HL-60/S4 (cell line): ENCODE measurements around the gene TRPV4.

ENCODE experiments used
- in situ Hi-C: fragments of 300-500 bp; cut with MboI; formaldehyde crosslinking; loops from 2 replicates; pipeline ENCODE4 v1.14.3; 2022; ENCODE audit warnings: low sequenced_read_pairs

TRPV4 gene

DNA sequence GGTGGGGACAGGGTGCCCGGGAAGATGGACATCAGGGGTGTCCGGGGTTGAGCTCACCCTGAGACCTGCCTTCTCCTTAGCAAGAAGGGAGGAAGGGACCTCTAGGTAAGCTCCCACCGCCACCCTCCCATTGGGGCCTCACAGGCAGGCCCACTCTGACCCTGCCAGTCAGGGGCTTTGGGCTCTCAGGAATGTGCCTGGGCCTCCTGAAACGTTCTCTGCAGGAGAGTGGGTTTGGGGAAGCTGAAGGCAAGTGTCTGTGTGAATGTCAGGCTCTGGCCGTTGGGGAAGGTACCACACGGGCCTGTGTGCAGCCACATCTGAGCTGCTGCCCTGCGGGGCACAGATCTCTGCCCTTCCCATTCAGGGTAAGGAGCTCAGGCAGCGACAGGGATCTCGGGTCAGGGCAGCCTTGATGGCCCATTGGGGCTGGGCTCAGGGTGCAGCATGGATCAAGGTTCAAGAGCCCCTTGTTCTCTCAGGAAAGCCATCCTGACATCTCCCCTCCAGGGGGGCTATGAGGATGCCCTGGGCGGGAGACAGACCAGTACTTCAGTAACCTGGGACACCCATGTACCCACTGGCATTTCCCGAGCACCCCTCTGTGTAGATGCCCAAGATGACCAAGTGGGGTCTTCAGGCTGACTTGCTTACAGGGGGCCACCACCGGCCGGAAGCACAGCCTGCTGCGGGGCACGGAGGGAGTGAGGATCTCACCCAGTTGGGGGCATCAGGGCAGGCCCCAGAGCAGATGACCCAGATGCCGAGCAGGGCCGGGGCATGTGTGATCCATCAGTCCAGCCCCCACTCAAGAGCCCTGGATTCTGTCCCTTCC lies 89.9 kb downstream of the TRPV4 start:
- in situ Hi-C loops: no loop called here

GRCh38 chr12:109741970-109742703 lies 91.1 kb downstream of the TRPV4 start:
- in situ Hi-C loops: no loop called here

GRCh38 chr12:109741286-109741969 lies 91.8 kb downstream of the TRPV4 start:
- in situ Hi-C loops: no loop called here

DNA sequence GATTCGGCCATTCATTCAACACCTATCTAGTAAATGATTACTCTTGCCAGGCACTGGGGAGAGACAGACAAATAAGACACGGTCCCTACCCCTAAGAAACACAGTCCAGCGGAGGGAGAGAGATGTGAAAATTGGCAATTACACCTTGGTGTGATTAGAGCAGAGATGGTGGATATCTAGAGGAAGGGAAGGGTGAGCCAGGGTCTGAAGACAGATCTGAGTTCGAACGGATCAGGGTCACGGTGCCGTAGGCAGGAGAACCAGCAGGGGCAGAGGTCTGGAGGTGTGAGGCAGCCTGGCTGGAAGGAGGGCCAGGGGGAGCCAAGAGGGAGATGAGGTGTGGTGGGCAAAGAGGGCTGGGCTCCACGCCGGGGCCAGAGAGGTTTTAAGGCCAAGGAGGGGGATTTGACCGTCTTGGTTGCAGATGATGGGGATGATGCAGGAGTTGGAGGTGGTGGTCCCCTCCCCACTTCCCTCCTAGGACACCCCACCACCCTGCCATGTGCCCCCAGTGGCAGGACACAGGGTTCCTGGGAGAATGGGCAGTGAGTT lies 92.4 kb downstream of the TRPV4 start:
- in situ Hi-C loops: no loop called here

DNA sequence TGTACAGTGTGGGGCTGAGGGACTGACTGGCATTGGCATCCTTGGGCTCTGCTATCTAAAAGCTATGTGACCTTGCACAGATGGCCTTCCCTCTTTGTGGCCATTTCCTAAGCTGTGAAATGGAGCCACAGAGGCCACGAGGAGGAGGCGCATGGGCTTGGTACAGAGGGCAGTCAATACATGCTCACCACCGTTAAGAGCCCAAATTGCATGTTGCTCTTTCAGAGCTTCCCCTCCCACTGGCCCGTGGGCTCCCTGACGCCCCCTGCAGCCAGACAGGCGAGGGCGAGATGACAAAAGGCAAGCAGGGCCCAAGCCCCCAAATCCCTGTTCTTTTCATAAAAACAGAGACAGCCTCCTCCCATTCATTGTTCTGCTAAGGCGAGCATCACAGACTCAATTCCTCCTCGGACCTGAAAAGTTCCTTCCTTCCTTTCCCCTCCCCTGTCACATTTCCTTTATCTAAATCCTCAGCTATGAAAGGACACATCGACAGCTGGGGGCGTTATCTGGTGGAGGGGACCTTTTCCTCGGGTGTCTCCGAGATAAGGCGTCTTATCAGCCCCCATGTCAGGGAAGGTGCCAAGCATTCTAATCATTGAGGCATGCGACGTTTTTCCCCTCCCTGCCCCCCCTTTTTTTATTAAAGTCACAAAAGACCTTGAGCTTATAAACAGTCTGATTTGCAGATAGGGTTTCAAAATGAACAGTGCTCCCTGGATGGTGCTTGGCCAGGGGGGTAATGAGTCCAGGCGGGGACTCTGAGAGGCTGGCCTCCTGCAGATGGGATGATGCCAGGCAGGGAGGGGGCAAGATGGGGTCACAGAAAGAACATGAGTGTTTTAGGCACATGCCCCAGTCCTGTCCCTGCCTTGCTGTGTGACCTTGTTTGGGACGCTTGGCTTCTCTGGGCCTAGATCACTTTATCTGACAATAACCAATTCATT lies 93.2 kb downstream of the TRPV4 start:
- in situ Hi-C loops: no loop called here

DNA sequence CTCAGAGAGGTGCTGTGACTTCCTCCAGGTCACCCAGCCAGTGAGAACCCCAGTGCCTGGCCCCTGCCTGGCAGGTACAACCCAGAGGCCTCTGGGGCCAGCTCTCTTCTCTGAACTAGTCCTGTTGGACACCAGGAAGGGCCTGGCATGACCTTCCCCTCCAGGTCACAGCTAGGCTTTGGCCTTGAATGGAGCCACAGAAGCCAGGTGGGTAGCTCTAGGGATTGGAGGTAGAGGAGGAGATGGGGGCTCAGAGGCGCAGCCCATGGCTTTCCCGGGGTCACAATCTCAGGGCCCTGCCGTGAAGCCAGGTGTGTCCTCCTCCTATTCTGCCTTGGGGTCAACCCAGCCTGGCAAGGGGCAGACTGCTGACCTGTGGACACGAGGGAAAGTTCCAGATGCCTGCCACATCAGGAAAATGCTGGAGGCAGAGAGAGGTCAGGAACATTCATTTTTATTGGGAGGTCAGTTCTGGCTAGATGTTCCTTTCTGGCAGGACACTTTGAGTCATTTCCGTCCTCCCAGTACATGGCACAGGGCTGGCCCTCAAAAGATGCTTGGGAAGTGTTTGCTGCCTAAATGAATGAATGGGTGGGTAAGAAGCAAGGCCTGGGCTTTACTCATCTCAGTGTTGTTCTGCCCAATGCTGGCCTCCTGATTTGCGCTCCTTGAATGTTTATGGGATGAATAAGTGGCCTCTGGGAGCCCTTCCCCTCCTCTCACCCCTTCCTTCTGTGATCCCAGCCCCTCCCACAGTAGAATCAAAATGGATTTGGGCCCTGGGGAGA lies 94.1 kb downstream of the TRPV4 start:
- in situ Hi-C loops: no loop called here

DNA sequence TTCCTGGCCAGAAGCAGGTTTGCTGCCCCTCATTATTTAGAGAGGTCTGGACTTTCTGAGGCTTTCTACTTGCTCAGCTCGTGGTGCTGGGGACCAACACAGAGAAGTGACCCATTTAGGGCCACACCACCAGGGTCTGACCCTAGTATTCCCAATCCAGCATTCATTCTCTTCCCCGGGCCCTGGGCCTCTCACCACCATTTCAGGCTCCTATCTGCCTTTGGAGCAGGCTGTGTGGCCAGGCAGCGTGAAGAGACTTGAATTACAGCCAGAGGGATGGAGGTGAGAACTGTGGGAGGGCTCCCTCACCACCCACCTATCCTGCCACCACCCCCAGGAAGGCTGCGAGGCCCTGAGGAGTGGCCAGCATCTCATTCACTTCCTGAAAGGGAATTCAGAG lies 95.0 kb downstream of the TRPV4 start:
- in situ Hi-C loops: no loop called here

DNA sequence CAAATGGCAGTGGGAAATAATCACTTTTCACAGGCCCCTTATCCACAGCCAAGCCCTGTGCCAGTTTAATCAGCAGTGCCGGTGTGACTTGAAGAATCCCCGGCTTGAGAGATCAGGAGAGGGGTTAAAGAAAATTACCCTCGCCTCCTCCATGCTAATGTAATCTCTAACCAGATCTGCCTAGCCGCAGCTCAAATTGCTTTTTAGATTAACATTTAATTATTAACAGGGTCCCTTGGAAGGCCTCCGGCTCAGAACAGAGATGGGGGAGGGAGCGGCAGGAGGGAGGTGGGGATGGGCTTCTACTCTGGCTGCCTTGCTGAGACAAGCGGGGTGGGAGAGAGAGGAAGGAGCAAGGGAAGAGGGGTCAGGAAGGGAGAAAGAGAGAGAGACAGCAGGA lies 95.6 kb downstream of the TRPV4 start:
- in situ Hi-C loops: no loop called here

GRCh38 chr12:109737126-109737525 lies 96.1 kb downstream of the TRPV4 start:
- in situ Hi-C loops: no loop called here

DNA sequence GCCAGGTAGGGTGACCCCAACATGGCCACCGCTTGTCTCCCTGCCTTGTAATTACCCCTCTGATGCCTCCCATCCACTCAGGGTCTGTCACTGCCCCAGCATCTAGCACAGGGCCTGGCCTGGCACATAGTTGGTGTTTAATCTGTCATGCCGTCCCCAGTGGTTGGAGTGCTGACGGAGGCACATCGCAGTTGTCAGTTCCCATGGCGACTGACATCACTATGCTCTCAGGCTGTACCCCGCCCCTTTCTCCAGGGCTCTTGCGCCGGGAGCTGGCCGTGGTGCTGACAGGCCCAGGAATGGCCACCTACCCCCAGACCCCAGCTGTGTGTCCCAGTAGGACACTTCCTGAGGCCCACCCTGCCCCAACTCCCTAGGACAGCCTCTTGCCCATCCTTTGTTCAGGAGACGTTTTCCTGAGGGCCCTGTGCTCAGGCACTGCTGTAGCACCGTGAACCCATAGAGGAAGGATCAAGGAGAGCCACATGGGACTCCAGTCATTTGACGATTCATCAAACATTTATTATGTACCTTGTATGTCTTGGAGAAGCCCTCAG lies 96.6 kb downstream of the TRPV4 start:
- in situ Hi-C loops: no loop called here

- in situ Hi-C loops: no loop called here
Measured at GRCh38 chr12:109735825-109736551, 97.2 kb downstream of the TRPV4 start.

- in situ Hi-C loops: no loop called here
Measured at GRCh38 chr12:109735051-109735521, 98.1 kb downstream of the TRPV4 start.

DNA sequence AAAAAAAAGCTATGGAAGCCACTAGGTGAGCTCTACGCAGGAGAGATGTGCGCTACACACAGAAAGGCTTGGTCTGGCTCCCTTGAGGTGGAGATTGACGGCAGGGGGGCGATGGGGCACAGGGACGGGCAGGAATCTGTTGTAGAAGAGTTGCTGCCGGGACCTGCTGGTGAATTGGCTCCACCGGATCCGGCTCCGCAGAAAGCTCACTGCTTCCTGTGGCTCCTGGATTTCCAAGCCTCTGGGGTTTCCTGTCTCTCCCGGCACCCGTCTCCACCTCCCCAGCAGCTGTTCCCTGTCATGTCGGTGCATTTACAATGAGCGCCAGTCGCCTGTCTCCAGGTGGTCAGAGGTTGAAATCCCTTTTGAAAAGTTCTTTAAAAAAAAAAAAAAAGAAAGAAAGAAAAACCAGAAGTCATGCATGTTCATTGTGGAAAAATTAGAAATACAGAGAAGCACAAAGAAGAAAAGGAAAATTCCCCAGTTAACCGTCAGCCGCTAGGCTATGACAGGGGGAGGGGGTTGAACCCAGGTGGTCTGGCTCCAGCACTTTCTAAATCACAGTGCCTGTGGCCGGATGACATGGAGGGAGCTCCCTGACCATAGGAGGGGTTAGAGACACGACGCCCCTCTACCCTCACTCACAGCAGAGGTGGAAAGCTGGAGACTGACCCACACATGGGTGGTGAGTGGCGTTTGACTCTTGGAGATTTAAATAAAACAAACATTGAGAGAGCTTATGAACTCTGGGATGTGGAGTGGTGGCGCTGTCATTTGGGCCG lies 98.8 kb downstream of the TRPV4 start:
- in situ Hi-C loops: no loop called here
